GM12878 (cell line): ENCODE data around the gene DSC3. TPM values are rescaled to one million over a fixed set of nuclear protein-coding genes. Genes with fewer than 3 reads are reported as not detected.

Experiments used
- ATAC-seq: fragments of 200-7000 bp; cut with Tn5 transposase; 3 replicates; pipeline ENCODE4 v1.9.1; 2020; ENCODE audit warnings: mild to moderate bottlenecking, moderate library complexity
- BruUV-seq: library from RNA; stranded (reverse); fragments of 400-500 nt; replicated peaks from 2 replicates; lab custom pipeline; 2021; lab: Mats Ljungman, UMichigan
- CTCF ChIA-PET: fragments of 300-600 bp; sonication (Branson Sonifier 250); formaldehyde crosslinking; extraction: SDS; loops from one replicate; lab custom pipeline; 2021; ENCODE audit warnings: inconsistent platforms; lab: Yijun Ruan, JAX
- POLR2A ChIA-PET: fragments of 350-600 bp; formaldehyde crosslinking; extraction: SDS; loops from one replicate; lab custom pipeline; 2021; ENCODE audit warnings: inconsistent platforms; lab: Charles Lee
- RAD21 ChIA-PET: fragments of 300-600 bp; sonication (Branson Sonifier 250); formaldehyde crosslinking; loops from one replicate; lab custom pipeline; 2023; ENCODE audit warnings: antibody characterized with exemption; ENCODE audit not compliant: unreplicated experiment; lab: Charles Lee
- SMC1A ChIA-PET: fragments of 300-600 bp; sonication (Branson Sonifier 250); formaldehyde crosslinking; loops from one replicate; lab custom pipeline; 2023; ENCODE audit not compliant: unreplicated experiment, uncharacterized antibody; lab: Charles Lee
- DNase-seq: peaks from one replicate; pipeline ENCODE4 v3.0.0-alpha.2; 2011; ENCODE audit warnings: low read depth, low spot score
- FAIRE-seq: peaks from 3 replicates; lab custom pipeline; 2011; peaks lifted over from hg19 to GRCh38; lab: Jason Lieb, UNC
- H2AFZ ChIP-seq: 2 replicates; pipeline ENCODE4 v1.6.0; 2011; ENCODE audit warnings: low read depth, low read length, control low read depth; ENCODE audit not compliant: control insufficient read depth
- H3K27ac ChIP-seq: 2 replicates; pipeline ENCODE4 v1.5.1; 2011; ENCODE audit warnings: control low read depth; ENCODE audit not compliant: control insufficient read depth, insufficient read depth
- H3K27me3 ChIP-seq, 2 experiments: replicated peaks in 1 of 2; 2 replicates each; pipeline versions ENCODE4 v1.6.0 to v1.6.1; 2011; ENCODE audit warnings: low read length in 1 of 2; ENCODE audit not compliant: control insufficient read depth in 2 of 2, insufficient read depth in 2 of 2
- H3K36me3 ChIP-seq, 2 experiments: 2 replicates each; pipeline ENCODE4 v1.5.1; 2011; ENCODE audit warnings: low read length in 1 of 2; ENCODE audit not compliant: control insufficient read depth in 2 of 2, insufficient read depth in 2 of 2
- H3K4me1 ChIP-seq: 2 replicates; pipeline ENCODE4 v1.6.1; 2011; ENCODE audit warnings: mild to moderate bottlenecking, low read length, moderate library complexity, mixed read lengths; ENCODE audit not compliant: control insufficient read depth, insufficient read depth
- H3K4me2 ChIP-seq: 2 replicates; pipeline ENCODE4 v1.6.0; 2011; ENCODE audit warnings: control low read depth; ENCODE audit not compliant: control insufficient read depth, insufficient read depth
- H3K4me3 ChIP-seq: fragments of 200-600 bp; sonication (generic); 2 replicates; pipeline ENCODE4 v1.5.1; 2016
- H3K79me2 ChIP-seq: 2 replicates; pipeline ENCODE4 v1.6.0; 2011; ENCODE audit warnings: low read length; ENCODE audit not compliant: control insufficient read depth, insufficient read depth
- H3K9ac ChIP-seq: 2 replicates; pipeline ENCODE4 v1.8.0; 2011; ENCODE audit warnings: low read length, control low read depth, mixed read lengths; ENCODE audit not compliant: control insufficient read depth, insufficient read depth
- H3K9me3 ChIP-seq: replicated peaks from 3 replicates; pipeline ENCODE4 v1.5.1; 2011; ENCODE audit warnings: mild to moderate bottlenecking, low read length; ENCODE audit not compliant: control insufficient read depth, insufficient read depth
- H4K20me1 ChIP-seq: 2 replicates; pipeline ENCODE4 v1.6.0; 2011; ENCODE audit not compliant: control insufficient read depth, insufficient read depth
- ASH2L ChIP-seq: fragments of 300-600, 200-600 bp; sonication (generic); IDR thresholded peaks from 2 replicates; pipeline ENCODE4 v1.6.1; 2017; ENCODE audit warnings: low read depth, mild to moderate bottlenecking, borderline replicate concordance
- CEBPB ChIP-seq, 2 experiments: fragments of 150-350 bp in 1 of 2; IDR thresholded peaks; 2 replicates each; pipeline ENCODE4 v1.6.1; 2012 to 2014; ENCODE audit warnings: low read depth in 2 of 2, low read length in 2 of 2, borderline replicate concordance in 1 of 2, inconsistent platforms in 1 of 2
- CHD2 ChIP-seq: IDR thresholded peaks from 2 replicates; pipeline ENCODE4 v1.6.1; 2011; ENCODE audit warnings: low read depth, low read length, improper control_type of control experiment, borderline replicate concordance
- ESRRA ChIP-seq: IDR thresholded peaks from 2 replicates; pipeline ENCODE4 v1.6.1; 2012; ENCODE audit warnings: mild to moderate bottlenecking, low read length, improper control_type of control experiment
- GABPA ChIP-seq: IDR thresholded peaks from 2 replicates; pipeline ENCODE4 v1.6.1; 2014; ENCODE audit warnings: antibody characterized with exemption, low read depth, mild to moderate bottlenecking, inconsistent platforms
- HDGF ChIP-seq: fragments of 450-650 bp; IDR thresholded peaks from 2 replicates; pipeline ENCODE4 v1.6.1; 2016; ENCODE audit warnings: antibody characterized with exemption
- KLF5 ChIP-seq: fragments of 450-650 bp; IDR thresholded peaks from 2 replicates; pipeline ENCODE4 v1.6.1; 2014; ENCODE audit warnings: mild to moderate bottlenecking; ENCODE audit not compliant: partially characterized antibody
- YY1 ChIP-seq: IDR thresholded peaks from 2 replicates; pipeline ENCODE4 v1.6.1; 2011; ENCODE audit warnings: low read depth, mild to moderate bottlenecking, low read length
- ZNF24 ChIP-seq: fragments of 450-650 bp; IDR thresholded peaks from 2 replicates; pipeline ENCODE4 v1.6.1; 2017; ENCODE audit warnings: antibody characterized with exemption, mild to moderate bottlenecking
- ZSCAN29 ChIP-seq: fragments of 450-650 bp; IDR thresholded peaks from 2 replicates; pipeline ENCODE4 v1.6.1; 2017; ENCODE audit warnings: mild to moderate bottlenecking, moderate library complexity
- WGBS: methylation state at CpG from one replicate; pipeline ENCODE4 v1.1.6; 2016; ENCODE audit warnings: low lambda C conversion rate; ENCODE audit not compliant: insufficient replicate concordance, insufficient coverage; ENCODE audit errors: missing lambda C conversion rate; 5-methylcytosine and 5-hydroxymethylcytosine counted together
- in situ Hi-C: fragments of 300-500 bp; cut with MboI; formaldehyde crosslinking; loops from 9 replicates; pipeline ENCODE4 v1.14.3; 2018; ENCODE audit warnings: mixed read lengths
- intact Hi-C: fragments of 100-400 bp; cut with micrococcal nuclease; formaldehyde crosslinking; loops from one replicate; pipeline ENCODE4 v1.14.2; 2022; ENCODE audit not compliant: unreplicated experiment
- polyA plus RNA-seq, 11 experiments: library from polyadenylated mRNA; depleted of rRNA in 4 of 11; unstranded in 6 of 11; stranded (reverse) in 5 of 11; fragments of >200 nt; fragmentation: Nextera tagmentation in 4 of 11; fragmentation: Illumina TruSeq in 1 of 11; extraction: Ambion mirVana in 4 of 11; extraction: Trizol in 1 of 11; gene quantifications; 1 replicate in 1 of 11; 2 replicates in 10 of 11; pipeline versions ENCODE4 v1.2.1 to v1.2.3, GENCODE V29; 2011 to 2016; ENCODE audit warnings: inconsistent platforms in 2 of 11, missing spikeins in 2 of 11, low read depth in 1 of 11
- total RNA-seq, 4 experiments: library from RNA; depleted of rRNA in 3 of 4; stranded (reverse); fragments of >200 nt in 3 of 4; fragmentation: Illumina TruSeq in 1 of 4; extraction: Trizol in 1 of 4; gene quantifications; 2 replicates each; pipeline versions ENCODE4 v1.2.1 to v1.2.3, GENCODE V29; 2013 to 2021
- TF ChIP-seq, protein P1 (sequence below): fragments of 450-650 bp; IDR thresholded peaks from 2 replicates; pipeline ENCODE4 v1.6.1; 2017; ENCODE audit warnings: borderline replicate concordance
- TF ChIP-seq, protein P2 (sequence below): IDR thresholded peaks from 2 replicates; pipeline ENCODE4 v1.6.1; 2012; ENCODE audit warnings: low read depth, low read length, improper control_type of control experiment

Gene DSC3
- total and polyA plus RNA-seq, 10 of the 15 experiments (the other 5 are each of a cell fraction or from before 2014, with no cell fraction given): 0.01 to 2.9 (median 1.6) TPM

- in situ Hi-C loops: no loop called here
- H3K36me3 ChIP-seq: no peaks in the 10 kb centered on the region
- no peaks in the 10 kb centered on the region for H4K20me1 ChIP-seq
- ATAC-seq (no peak), FAIRE-seq (no peak), DNase-seq (no peak)
- BruUV-seq: no TSS peak
- H3K9ac ChIP-seq: no peak overlapping the region
- RAD21 ChIA-PET: no interaction called here
- H2AFZ ChIP-seq: no peak overlapping the region
- H3K4me3 ChIP-seq: no peak overlapping the region
- POLR2A ChIA-PET: no interaction called here
- no peaks in the 10 kb centered on the region; a peak in 1 of 4 replicates for H3K27me3 ChIP-seq
- no peaks in the 10 kb centered on the region for H3K79me2 ChIP-seq
- TF ChIP-seq KLF5 (no peak), ASH2L (no peak), HDGF (no peak), CHD2 (no peak), GABPA (no peak), ESRRA (no peak), CEBPB (IDR thresholded peaks at IDR 0.05; ENCODE audit: borderline replicate concordance in 1 of 2, low read depth in 2 of 2, low read length in 2 of 2) (no peak), ZNF24 (no peak), YY1 (no peak), ZSCAN29 (no peak)
- TF ChIP-seq, protein P1, sequence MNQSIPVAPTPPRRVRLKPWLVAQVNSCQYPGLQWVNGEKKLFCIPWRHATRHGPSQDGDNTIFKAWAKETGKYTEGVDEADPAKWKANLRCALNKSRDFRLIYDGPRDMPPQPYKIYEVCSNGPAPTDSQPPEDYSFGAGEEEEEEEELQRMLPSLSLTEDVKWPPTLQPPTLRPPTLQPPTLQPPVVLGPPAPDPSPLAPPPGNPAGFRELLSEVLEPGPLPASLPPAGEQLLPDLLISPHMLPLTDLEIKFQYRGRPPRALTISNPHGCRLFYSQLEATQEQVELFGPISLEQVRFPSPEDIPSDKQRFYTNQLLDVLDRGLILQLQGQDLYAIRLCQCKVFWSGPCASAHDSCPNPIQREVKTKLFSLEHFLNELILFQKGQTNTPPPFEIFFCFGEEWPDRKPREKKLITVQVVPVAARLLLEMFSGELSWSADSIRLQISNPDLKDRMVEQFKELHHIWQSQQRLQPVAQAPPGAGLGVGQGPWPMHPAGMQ: no peak
- TF ChIP-seq, protein P2, sequence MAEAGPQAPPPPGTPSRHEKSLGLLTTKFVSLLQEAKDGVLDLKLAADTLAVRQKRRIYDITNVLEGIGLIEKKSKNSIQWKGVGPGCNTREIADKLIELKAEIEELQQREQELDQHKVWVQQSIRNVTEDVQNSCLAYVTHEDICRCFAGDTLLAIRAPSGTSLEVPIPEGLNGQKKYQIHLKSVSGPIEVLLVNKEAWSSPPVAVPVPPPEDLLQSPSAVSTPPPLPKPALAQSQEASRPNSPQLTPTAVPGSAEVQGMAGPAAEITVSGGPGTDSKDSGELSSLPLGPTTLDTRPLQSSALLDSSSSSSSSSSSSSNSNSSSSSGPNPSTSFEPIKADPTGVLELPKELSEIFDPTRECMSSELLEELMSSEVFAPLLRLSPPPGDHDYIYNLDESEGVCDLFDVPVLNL: no peak
- CTCF ChIA-PET: no interaction called here
- intact Hi-C loops: no loop called here
- H3K4me1 ChIP-seq: no peaks in the 10 kb centered on the region
- H3K9me3 ChIP-seq: no peaks in the 10 kb centered on the region; the same call in 2 of the 3 replicates
- WGBS: 6% methylated on average over 1 of the region's 1 CpG
- no peak overlapping the region for H3K4me2 ChIP-seq
- SMC1A ChIA-PET: interaction anchor here (0.6 kb wide), 1 partner anchor 122 kb away, joined by 4 read pairs; no protein-coding TSS in a partner anchor
- no peak overlapping the region for H3K27ac ChIP-seq
Measured at GRCh38 chr18:31077878-31078277, 35.3 kb upstream of the DSC3 start.
